K562 (cell line): ENCODE data around the gene KIF24. TPM values are rescaled to one million over a fixed set of nuclear protein-coding genes. Genes with fewer than 3 reads are reported as not detected.

ENCODE experiments used
- CHCHD3 ChIP-seq: fragments of 250-450 bp; sonication (Bioruptor Pico); IDR thresholded peaks from 2 replicates; pipeline ENCODE4 v2.1.2; 2022; ENCODE audit warnings: mild to moderate bottlenecking
- CHD4 ChIP-seq: fragments of 200-600 bp; sonication (generic); IDR thresholded peaks from 3 replicates; pipeline ENCODE4 v1.6.1; 2012; ENCODE audit warnings: low read depth, mild to moderate bottlenecking, mixed read lengths, low read length, inconsistent platforms; ENCODE audit not compliant: insufficient read depth, insufficient replicate concordance, poor library complexity, severe bottlenecking
- GABPA ChIP-seq: fragments of 200-800 bp; sonication (Bioruptor generic); conservative IDR thresholded peaks from 2 replicates; pipeline ENCODE4 v1.6.1; 2016; ENCODE audit warnings: low read depth, missing genetic modification characterization, missing compliant biosample characterization
- IRF2 ChIP-seq: sonication (generic); formaldehyde crosslinking; IDR thresholded peaks from 2 replicates; pipeline ENCODE4 v1.8.1; 2022; ENCODE audit warnings: mild to moderate bottlenecking, missing genetic modification reagents
- LARP7 ChIP-seq: fragments of 450-650 bp; IDR thresholded peaks from 2 replicates; pipeline ENCODE4 v1.6.1; 2016
- ZBTB26 ChIP-seq: fragments of 450-650 bp; formaldehyde crosslinking; IDR thresholded peaks from 2 replicates; pipeline ENCODE4 v1.4.0; 2022; ENCODE audit warnings: missing genetic modification characterization
- ZNF12 ChIP-seq: sonication (generic); formaldehyde crosslinking; IDR thresholded peaks from 2 replicates; pipeline ENCODE4 v1.4.0; 2020; ENCODE audit warnings: mild to moderate bottlenecking, missing genetic modification reagents
- ZNF280A ChIP-seq: fragments of 450-650 bp; IDR thresholded peaks from 2 replicates; pipeline ENCODE4 v1.6.1; 2018; ENCODE audit warnings: mild to moderate bottlenecking, low read depth; ENCODE audit not compliant: partially characterized antibody
- polyA plus RNA-seq, 8 experiments: library from polyadenylated mRNA; depleted of rRNA in 4 of 8; stranded (reverse) in 5 of 8; unstranded in 3 of 8; fragments of >200 nt; fragmentation: Nextera tagmentation in 2 of 8; fragmentation: Illumina TruSeq in 1 of 8; extraction: Ambion mirVana in 2 of 8; extraction: Trizol in 1 of 8; gene quantifications; 2 replicates each; pipeline versions ENCODE4 v1.2.1 to v1.2.3, GENCODE V29; 2011 to 2014; ENCODE audit warnings: inconsistent platforms in 1 of 8, missing spikeins in 1 of 8
- total RNA-seq, 7 experiments: library from RNA; depleted of rRNA in 6 of 7; stranded (reverse); fragments of >200 nt in 6 of 7; fragmentation: Illumina TruSeq in 2 of 7; extraction: Trizol in 2 of 7; gene quantifications; 2 replicates each; pipeline versions ENCODE4 v1.2.1 to v1.2.3, GENCODE V29; 2011 to 2021; ENCODE audit warnings: low replicate concordance in 1 of 7

KIF24 gene
- total and polyA plus RNA-seq, 9 of the 15 experiments (the other 6 are each of a cell fraction or from before 2014, with no cell fraction given) = 0.63 to 5.8 (median 4.4) TPM

- TF ChIP-seq GABPA (tag) (no peak), ZBTB26 (CRISPR knock-in tag) (no peak), IRF2 (CRISPR knock-in tag) (no peak), LARP7 (no peak), ZNF12 (no peak), CHD4 (no peak), CHCHD3 (CRISPR knock-in tag) (no peak), ZNF280A (no peak)
Observed at GRCh38 chr9:34318163-34318790, 10.8 kb downstream of the KIF24 start (continued).
